GM18502 (cell line): ENCODE data around the gene SPTY2D1.
"Not testable (repeated sequence)": the region's sequence is repeated elsewhere in the genome, so short reads cannot be mapped to it uniquely, and the experiment has no call there.

Experiments used
- ATAC-seq: cut with Tn5 transposase; IDR thresholded peaks from one replicate; pipeline ENCODE4 v1.9.1; 2021; ENCODE audit warnings: mild to moderate bottlenecking; ENCODE audit not compliant: unreplicated experiment, poor library complexity

SPTY2D1 gene, protein sequence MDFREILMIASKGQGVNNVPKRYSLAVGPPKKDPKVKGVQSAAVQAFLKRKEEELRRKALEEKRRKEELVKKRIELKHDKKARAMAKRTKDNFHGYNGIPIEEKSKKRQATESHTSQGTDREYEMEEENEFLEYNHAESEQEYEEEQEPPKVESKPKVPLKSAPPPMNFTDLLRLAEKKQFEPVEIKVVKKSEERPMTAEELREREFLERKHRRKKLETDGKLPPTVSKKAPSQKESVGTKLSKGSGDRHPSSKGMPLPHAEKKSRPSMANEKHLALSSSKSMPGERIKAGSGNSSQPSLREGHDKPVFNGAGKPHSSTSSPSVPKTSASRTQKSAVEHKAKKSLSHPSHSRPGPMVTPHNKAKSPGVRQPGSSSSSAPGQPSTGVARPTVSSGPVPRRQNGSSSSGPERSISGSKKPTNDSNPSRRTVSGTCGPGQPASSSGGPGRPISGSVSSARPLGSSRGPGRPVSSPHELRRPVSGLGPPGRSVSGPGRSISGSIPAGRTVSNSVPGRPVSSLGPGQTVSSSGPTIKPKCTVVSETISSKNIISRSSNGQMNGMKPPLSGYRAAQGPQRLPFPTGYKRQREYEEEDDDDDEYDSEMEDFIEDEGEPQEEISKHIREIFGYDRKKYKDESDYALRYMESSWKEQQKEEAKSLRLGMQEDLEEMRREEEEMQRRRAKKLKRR

GRCh38 chr11:18634140-18635032 is at the start of gene SPTY2D1:
Gene SPTY2D1, minus strand, starts transcription at chr11:18634342. Its CDS starts 85 bp downstream, at chr11:18634257.
- ATAC-seq: peak; percentile 96

- ATAC-seq: no peak
Observed at GRCh38 chr11:18682466-18682865, 48.3 kb upstream of the SPTY2D1 start.

GRCh38 chr11:18681949-18682348 is 47.8 kb upstream of the SPTY2D1 start:
- not testable (repeated sequence) for ATAC-seq

GRCh38 chr11:18677560-18677959 is 43.4 kb upstream of the SPTY2D1 start:
- no peak for ATAC-seq

- ATAC-seq: no peak
Observed at GRCh38 chr11:18676803-18677202, 42.7 kb upstream of the SPTY2D1 start.

DNA sequence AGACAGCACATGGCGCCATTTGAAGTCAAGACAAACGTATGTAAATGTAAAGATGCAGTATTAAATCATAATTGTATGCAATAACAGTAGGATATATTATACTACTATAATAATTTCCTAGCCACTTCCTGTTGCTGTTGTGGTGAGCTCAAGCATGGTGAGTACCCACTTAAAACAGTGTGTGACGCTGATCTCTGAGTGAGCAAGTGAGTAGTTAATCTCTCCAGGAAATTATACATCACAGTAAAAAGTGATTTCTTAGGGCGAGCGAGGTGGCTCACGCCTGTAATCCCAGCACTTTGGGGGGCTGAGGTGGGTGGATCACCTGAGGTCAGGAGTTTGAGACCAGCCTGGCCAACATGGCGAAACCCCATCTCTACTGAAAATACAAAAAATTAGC is 38.1 kb upstream of the SPTY2D1 start:
- ATAC-seq: not testable (repeated sequence)

DNA sequence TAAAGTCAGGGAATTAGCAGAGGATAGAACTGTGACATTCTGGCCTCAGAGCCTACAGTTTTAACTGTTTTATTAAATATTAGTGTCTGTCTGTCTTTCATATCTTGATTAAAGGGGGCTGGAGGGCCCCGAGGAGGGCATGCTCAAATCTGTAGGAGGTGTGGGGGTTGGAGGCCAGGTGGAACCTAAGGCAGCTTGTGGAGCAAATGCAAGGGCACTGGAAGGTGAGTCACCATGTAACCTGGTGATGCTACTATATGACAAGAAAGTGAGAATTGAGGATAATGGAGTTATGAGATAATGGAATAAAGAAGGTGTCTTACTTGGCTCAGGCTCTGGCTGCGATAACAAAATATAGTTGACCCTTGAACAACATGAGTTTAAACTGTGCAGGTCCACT is 37.1 kb upstream of the SPTY2D1 start:
- no peak for ATAC-seq

GRCh38 chr11:18669711-18670110 is 35.6 kb upstream of the SPTY2D1 start:
- ATAC-seq: no peak

- ATAC-seq: no peak
Observed at GRCh38 chr11:18669219-18669596, 35.1 kb upstream of the SPTY2D1 start.

GRCh38 chr11:18668131-18668530 is 34.0 kb upstream of the SPTY2D1 start:
- no peak for ATAC-seq

DNA sequence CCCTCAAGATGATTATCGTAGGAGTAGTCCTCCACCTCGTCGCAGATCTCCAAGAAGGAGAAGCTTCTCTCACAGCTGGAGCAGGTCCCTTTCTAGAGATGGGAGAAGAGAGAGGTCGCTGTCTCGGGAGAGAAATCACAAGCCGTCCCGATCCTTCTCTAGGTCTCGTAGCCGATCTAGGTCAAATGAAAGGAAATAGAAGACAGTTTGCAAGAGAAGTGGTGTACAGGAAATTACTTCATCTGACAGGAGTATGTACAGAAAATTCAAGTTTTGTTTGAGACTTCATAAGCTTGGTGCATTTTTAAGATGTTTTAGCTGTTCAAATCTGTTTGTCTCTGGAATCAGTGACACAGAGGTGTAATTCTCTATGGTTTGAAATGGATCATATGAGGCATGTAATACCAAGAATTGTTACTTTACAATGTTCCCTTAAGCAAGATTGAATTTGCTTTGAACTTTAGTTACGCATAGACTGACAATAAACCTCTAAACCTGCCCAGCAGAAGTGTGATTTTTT is 31.3 kb upstream of the SPTY2D1 start:
- ATAC-seq: not testable (repeated sequence)

- ATAC-seq: no peak
Observed at GRCh38 chr11:18657673-18658072, 23.5 kb upstream of the SPTY2D1 start.

- no peak for ATAC-seq
Observed at GRCh38 chr11:18650859-18651557, 16.9 kb upstream of the SPTY2D1 start.

DNA sequence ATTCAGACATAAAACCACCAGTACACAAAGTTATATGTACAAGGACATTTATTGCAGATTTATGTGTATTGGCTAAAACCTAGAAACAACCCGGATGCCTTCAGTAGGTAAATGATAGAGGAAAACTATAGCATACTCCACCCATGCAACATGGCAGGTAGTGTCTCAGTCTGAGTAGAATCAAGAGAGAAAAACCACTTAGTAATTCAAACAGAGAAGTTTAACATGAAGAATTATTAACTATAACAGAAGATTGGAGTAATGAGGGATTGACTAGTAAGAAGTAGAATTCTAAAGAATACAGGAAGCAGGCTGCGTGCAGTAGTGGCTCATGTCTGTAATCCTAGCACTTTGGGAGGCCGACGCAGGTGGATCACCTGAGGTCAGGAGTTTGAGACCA is 16.2 kb upstream of the SPTY2D1 start:
- ATAC-seq: no peak

- ATAC-seq: not testable (repeated sequence)
Observed at GRCh38 chr11:18643034-18643433, 8.9 kb upstream of the SPTY2D1 start.

GRCh38 chr11:18641677-18642076 is 7.5 kb upstream of the SPTY2D1 start:
- no peak for ATAC-seq

DNA sequence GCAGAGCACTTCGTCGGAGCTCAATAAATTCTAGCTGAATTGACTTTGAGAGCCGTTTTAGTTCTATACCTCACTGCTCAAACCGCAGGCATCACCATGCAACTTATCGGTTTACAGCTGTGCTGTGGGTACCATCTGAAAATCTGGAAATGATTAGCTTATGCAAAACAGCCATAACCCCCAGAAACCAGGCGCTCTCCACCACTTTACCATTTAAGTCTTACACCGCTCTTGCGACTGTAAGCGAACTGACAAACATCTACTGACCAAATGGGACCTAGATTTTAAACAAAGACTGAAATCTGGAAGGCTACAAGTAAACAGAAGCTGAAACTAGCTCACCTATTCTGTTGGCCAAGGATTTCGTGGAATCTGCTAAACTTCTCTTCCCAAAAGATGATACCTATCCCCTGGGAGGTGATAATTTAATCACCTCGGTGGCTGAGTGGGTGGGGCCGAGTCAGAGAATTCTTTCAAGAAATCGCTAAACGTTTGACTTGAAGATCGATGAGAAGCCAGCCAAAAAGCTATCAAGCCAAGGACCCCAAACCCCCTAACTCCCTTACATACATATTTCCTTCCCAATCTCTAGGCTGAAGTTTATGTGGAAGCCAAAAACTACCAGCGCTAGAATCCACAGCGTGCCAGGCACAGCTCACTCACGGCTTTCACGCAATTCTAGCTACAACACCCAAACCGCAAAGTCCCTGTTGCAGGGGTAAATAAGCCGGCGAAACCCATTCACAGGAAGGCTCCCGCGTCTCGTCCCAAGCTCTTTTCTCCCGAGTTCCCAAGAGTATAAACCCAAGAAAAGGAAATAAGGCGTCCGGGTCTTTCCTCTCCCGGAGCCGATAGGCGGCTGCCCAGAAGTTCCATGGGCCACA is 644 bp downstream of the SPTY2D1 start:
- ATAC-seq: peak; percentile 62

GRCh38 chr11:18632841-18633240 is 1.3 kb downstream of the SPTY2D1 start:
- no peak for ATAC-seq

- no peak for ATAC-seq
Observed at GRCh38 chr11:18624161-18624560, 10.0 kb downstream of the SPTY2D1 start.
